ENCODE measurements around the gene EIF3M. TPM values are rescaled to one million over a fixed set of nuclear protein-coding genes. Genes with fewer than 3 reads are reported as not detected.

Gene EIF3M
- total RNA-seq = 100 to 1,000 TPM in 2 of 4 donors, 10 to 100 TPM in 2; 34.4 to 235 (median 147) TPM

GRCh38 chr11:32583459-32584271 lies at the start of gene EIF3M:
Gene EIF3M, plus strand, starts transcription at chr11:32583831. Its CDS starts 57 bp downstream, at chr11:32583888.
- H3K27ac ChIP-seq = peak within 1 kb of the TSS; percentile 88 to 94 (median 92)
- in situ Hi-C loops (cut with MboI; ENCODE audit: low pct_ligation_motif_present in 1 of 4, low pct_unique_long_range_greater_than_20kb in 1 of 4, low sequenced_read_pairs in 3 of 4) = no loop called here
- H3K4me1 ChIP-seq = peaks cover 0 to 23% (median 11%) of the 10 kb centered on the region in 4 donors
- no peaks in the 10 kb centered on the region for H3K9me3 ChIP-seq
- DNase-seq = peak; percentile 97
- H3K4me3 ChIP-seq = peak within 1 kb of the TSS; percentile 62 to 96 (median 88)
- H3K36me3 ChIP-seq = peaks cover 0 to 2% (median 0%) of the 10 kb centered on the region in 4 donors
- 0% methylated on average over 56 of the region's 70 CpGs; no CpG with 5 or more reads in 1 of the 2 donors for WGBS, 2 donors (ENCODE audit: low coverage in 1 of 2)
- intact Hi-C loops (cut with DNase I; ENCODE audit: low total_unique reads) = no loop called here
- TF ChIP-seq POLR2A (IDR thresholded peaks at IDR 0.05) (peak; percentile 82), CTCF (IDR thresholded peaks at IDR 0.05) (no peak), POLR2AphosphoS5 (IDR thresholded peaks at IDR 0.05) (peak; percentile 79 to 93 (median 93)), EP300 (IDR thresholded peaks at IDR 0.05; ENCODE audit: low read depth) (no peak)
- no peaks in the 10 kb centered on the region for H3K27me3 ChIP-seq

- Histone ChIP-seq H3K27ac (no peak overlapping the region), H3K4me1 (no peaks in the 10 kb centered on the region), H3K4me3 (no peak overlapping the region), H3K36me3 (no peaks in the 10 kb centered on the region), H3K9me3 (no peaks in the 10 kb centered on the region), H3K27me3 (no peaks in the 10 kb centered on the region)
- TF ChIP-seq POLR2A (IDR thresholded peaks at IDR 0.05) (no peak), CTCF (IDR thresholded peaks at IDR 0.05) (no peak), POLR2AphosphoS5 (IDR thresholded peaks at IDR 0.05) (no peak), EP300 (IDR thresholded peaks at IDR 0.05; ENCODE audit: low read depth) (no peak)
- in situ Hi-C loops (cut with MboI; ENCODE audit: low pct_ligation_motif_present in 1 of 4, low pct_unique_long_range_greater_than_20kb in 1 of 4, low sequenced_read_pairs in 3 of 4) (no loop called here), intact Hi-C loops (cut with DNase I; ENCODE audit: low total_unique reads) (no loop called here)
- no peak for DNase-seq
- 80% methylated on average over 7 of the region's 7 CpGs; no CpG with 5 or more reads in 1 of the 2 donors for WGBS, 2 donors (ENCODE audit: low coverage in 1 of 2)
Measured at GRCh38 chr11:32538804-32539203, 44.8 kb upstream of the EIF3M start.

- no peak for DNase-seq
- TF ChIP-seq EP300 (IDR thresholded peaks at IDR 0.05; ENCODE audit: low read depth) (no peak), POLR2AphosphoS5 (IDR thresholded peaks at IDR 0.05) (no peak), POLR2A (IDR thresholded peaks at IDR 0.05) (no peak), CTCF (IDR thresholded peaks at IDR 0.05) (no peak)
- H3K4me3 ChIP-seq = no peak overlapping the region
- H3K27me3 ChIP-seq = no peaks in the 10 kb centered on the region
- no peaks in the 10 kb centered on the region for H3K4me1 ChIP-seq
- WGBS, 2 donors (ENCODE audit: low coverage in 1 of 2) = 13 to 21% methylated on average over 1 of the region's 1 CpG
- in situ Hi-C loops (cut with MboI; ENCODE audit: low pct_ligation_motif_present in 1 of 4, low pct_unique_long_range_greater_than_20kb in 1 of 4, low sequenced_read_pairs in 3 of 4) = no loop called here
- H3K27ac ChIP-seq = no peak overlapping the region
- no peaks in the 10 kb centered on the region for H3K9me3 ChIP-seq
- intact Hi-C loops (cut with DNase I; ENCODE audit: low total_unique reads) = no loop called here
- H3K36me3 ChIP-seq = no peaks in the 10 kb centered on the region
Measured at GRCh38 chr11:32549611-32550187, 33.9 kb upstream of the EIF3M start.

- H3K36me3 ChIP-seq = no peaks in the 10 kb centered on the region
- no peak for DNase-seq
- no peak overlapping the region for H3K27ac ChIP-seq
- WGBS, 2 donors (ENCODE audit: low coverage in 1 of 2) = 65% methylated on average over 4 of the region's 4 CpGs; no CpG with 5 or more reads in 1 of the 2 donors
- TF ChIP-seq POLR2A (IDR thresholded peaks at IDR 0.05) (no peak), EP300 (IDR thresholded peaks at IDR 0.05; ENCODE audit: low read depth) (no peak), CTCF (IDR thresholded peaks at IDR 0.05) (no peak), POLR2AphosphoS5 (IDR thresholded peaks at IDR 0.05) (no peak)
- no peaks in the 10 kb centered on the region for H3K27me3 ChIP-seq
- no peak overlapping the region for H3K4me3 ChIP-seq
- intact Hi-C loops (cut with DNase I; ENCODE audit: low total_unique reads) (no loop called here), in situ Hi-C loops (cut with MboI; ENCODE audit: low pct_ligation_motif_present in 1 of 4, low pct_unique_long_range_greater_than_20kb in 1 of 4, low sequenced_read_pairs in 3 of 4) (no loop called here)
- H3K4me1 ChIP-seq = no peaks in the 10 kb centered on the region
- no peaks in the 10 kb centered on the region for H3K9me3 ChIP-seq
Measured at GRCh38 chr11:32550207-32550606, 33.4 kb upstream of the EIF3M start.

All from transverse colon (tissue), 4 donors.